ENCODE measurements around the gene TRAM2. TPM values are rescaled to one million over a fixed set of nuclear protein-coding genes. Genes with fewer than 3 reads are reported as not detected.

TRAM2 gene
- total RNA-seq, 4 donors from 2014 or later, result 21.3 to 27.5 (median 23.7) TPM

GRCh38 chr6:52551483-52552277, 25.2 kb downstream of the TRAM2 start:
- Histone ChIP-seq H3K27ac (peak overlapping the region in 3 of 4 donors; percentile 36 to 77 (median 51)), H3K4me1 (peaks cover 0 to 88% (median 26%) of the 10 kb centered on the region in 4 donors), H3K9me3 (no peaks in the 10 kb centered on the region), H3K27me3 (no peaks in the 10 kb centered on the region), H3K36me3 (no peaks in the 10 kb centered on the region), H3K4me3 (peak overlapping the region in 1 of 4 donors; percentile 14)
- no peak for TF ChIP-seq POLR2A (IDR thresholded peaks at IDR 0.05)
- DNase-seq (ENCODE audit: low spot score in 2 of 2), result no peak
- WGBS, 2 donors, result 16 to 20% methylated on average over 13 of the region's 13 CpGs

DNA sequence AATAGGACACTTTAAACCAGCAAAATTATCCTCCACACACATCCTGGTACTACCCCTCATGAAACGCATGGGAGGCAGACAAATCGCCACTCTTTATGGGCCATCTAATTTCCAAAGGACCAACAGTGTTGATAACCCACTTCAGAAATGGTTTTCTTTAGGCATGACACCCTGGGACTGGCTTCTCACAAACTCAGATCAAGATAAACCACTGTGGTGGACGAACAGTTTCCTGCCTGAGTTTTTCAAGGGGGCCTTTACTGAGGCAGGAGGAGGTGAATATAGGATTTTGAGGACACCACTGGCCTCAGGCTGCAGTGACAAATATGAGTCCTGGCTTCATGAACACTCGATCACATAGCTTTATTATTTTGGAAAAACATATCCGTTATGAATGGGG, 26.0 kb downstream of the TRAM2 start:
- 67 to 74% methylated on average over 5 of the region's 5 CpGs for WGBS, 2 donors
- peaks cover 0 to 88% (median 26%) of the 10 kb centered on the region in 4 donors for H3K4me1 ChIP-seq
- H3K36me3 ChIP-seq, result no peaks in the 10 kb centered on the region
- no peaks in the 10 kb centered on the region for H3K9me3 ChIP-seq
- no peak for DNase-seq (ENCODE audit: low spot score in 2 of 2)
- no peak overlapping the region for H3K4me3 ChIP-seq
- H3K27me3 ChIP-seq, result no peaks in the 10 kb centered on the region
- TF ChIP-seq EP300 (IDR thresholded peaks at IDR 0.05) (no peak), POLR2A (IDR thresholded peaks at IDR 0.05) (no peak), CTCF (IDR thresholded peaks at IDR 0.05) (no peak)
- H3K27ac ChIP-seq, result peak overlapping the region in 2 of 4 donors; percentile 38 to 51

DNA sequence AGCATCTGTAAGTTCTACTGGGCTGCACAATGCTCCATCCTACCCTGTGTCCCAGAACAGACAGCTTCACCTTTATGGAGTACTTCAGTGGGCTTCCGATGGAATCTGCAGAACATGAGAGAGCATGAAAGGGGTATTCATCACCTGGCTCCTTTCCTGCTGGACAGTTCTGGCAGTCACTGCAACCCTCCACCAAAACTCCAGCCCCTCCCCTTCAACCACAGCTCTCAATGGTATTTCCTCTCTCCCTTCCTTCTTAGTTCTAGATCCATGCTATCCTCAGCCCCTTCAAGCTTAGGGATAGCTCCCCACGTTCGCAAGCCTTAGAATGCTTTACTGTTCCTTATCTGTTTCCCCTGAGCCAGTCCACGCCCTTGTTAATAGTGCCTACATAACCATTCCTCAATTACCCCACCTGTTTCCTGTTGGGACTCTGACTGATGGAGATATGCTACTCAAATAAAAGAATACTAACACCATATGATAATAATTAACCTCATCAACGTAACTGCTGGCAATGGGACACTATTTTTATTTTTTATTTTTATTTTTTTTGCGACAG, 26.8 kb downstream of the TRAM2 start:
- Histone ChIP-seq H3K27ac (peak overlapping the region in 1 of 4 donors; percentile 54), H3K4me3 (no peak overlapping the region), H3K9me3 (no peaks in the 10 kb centered on the region), H3K27me3 (no peaks in the 10 kb centered on the region), H3K4me1 (peaks cover 0 to 88% (median 30%) of the 10 kb centered on the region in 4 donors), H3K36me3 (no peaks in the 10 kb centered on the region)
- DNase-seq (ENCODE audit: low spot score in 2 of 2), result no peak
- no peak for TF ChIP-seq POLR2A (IDR thresholded peaks at IDR 0.05)
- TF ChIP-seq EP300 (IDR thresholded peaks at IDR 0.05), result no peak
- no peak for TF ChIP-seq CTCF (IDR thresholded peaks at IDR 0.05)
- 66 to 71% methylated on average over 6 of the region's 6 CpGs for WGBS, 2 donors

DNA sequence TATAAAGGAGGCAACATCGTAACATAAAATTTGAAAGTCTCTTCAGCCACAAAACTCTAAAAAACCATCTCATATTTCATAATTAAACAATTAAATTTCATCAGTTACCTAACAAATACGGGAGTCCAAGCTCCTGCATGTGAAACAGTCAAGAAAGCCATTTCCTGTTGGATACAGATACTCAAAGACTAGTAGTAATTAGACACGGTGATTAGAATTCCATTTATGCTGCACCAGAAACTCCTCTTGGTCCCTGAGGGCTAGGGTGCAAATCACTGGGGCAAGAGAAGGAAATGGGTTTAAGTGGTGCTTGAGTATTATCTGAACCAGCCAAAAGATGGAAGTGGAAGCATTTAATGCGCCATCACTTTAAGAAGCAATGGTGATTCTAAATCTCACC, 27.4 kb downstream of the TRAM2 start:
- H3K36me3 ChIP-seq, result no peaks in the 10 kb centered on the region
- H3K27ac ChIP-seq, result no peak overlapping the region
- no peak overlapping the region for H3K4me3 ChIP-seq
- no peak for TF ChIP-seq EP300 (IDR thresholded peaks at IDR 0.05)
- TF ChIP-seq CTCF (IDR thresholded peaks at IDR 0.05), result no peak
- TF ChIP-seq POLR2A (IDR thresholded peaks at IDR 0.05), result no peak
- WGBS, 2 donors, result 68 to 69% methylated on average over 4 of the region's 4 CpGs
- no peaks in the 10 kb centered on the region for H3K9me3 ChIP-seq
- H3K4me1 ChIP-seq, result peaks cover 0 to 95% (median 36%) of the 10 kb centered on the region in 4 donors
- H3K27me3 ChIP-seq, result no peaks in the 10 kb centered on the region
- no peak for DNase-seq (ENCODE audit: low spot score in 2 of 2)

- H3K27me3 ChIP-seq, result no peaks in the 10 kb centered on the region
- no peak overlapping the region for H3K4me3 ChIP-seq
- H3K36me3 ChIP-seq, result no peaks in the 10 kb centered on the region
- 87 to 89% methylated on average over 5 of the region's 5 CpGs for WGBS, 2 donors
- H3K9me3 ChIP-seq, result no peaks in the 10 kb centered on the region
- TF ChIP-seq EP300 (IDR thresholded peaks at IDR 0.05) (no peak), POLR2A (IDR thresholded peaks at IDR 0.05) (no peak), CTCF (IDR thresholded peaks at IDR 0.05) (no peak)
- no peak for DNase-seq (ENCODE audit: low spot score in 2 of 2)
- H3K4me1 ChIP-seq, result peaks cover 0 to 98% (median 39%) of the 10 kb centered on the region in 4 donors
- H3K27ac ChIP-seq, result peak overlapping the region in 1 of 4 donors; percentile 6
Observed at GRCh38 chr6:52548999-52549398, 27.9 kb downstream of the TRAM2 start.

Measured in tibial nerve (tissue), 4 donors.